ENCODE data around the gene IL1R2. TPM values are rescaled to one million over a fixed set of nuclear protein-coding genes. Genes with fewer than 3 reads are reported as not detected.

Gene IL1R2
- total and polyA plus RNA-seq, 2 of the 13 experiments (the other 11 are each of a cell fraction or from before 2014, with no cell fraction given), result 3.6 to 7.3 TPM

DNA sequence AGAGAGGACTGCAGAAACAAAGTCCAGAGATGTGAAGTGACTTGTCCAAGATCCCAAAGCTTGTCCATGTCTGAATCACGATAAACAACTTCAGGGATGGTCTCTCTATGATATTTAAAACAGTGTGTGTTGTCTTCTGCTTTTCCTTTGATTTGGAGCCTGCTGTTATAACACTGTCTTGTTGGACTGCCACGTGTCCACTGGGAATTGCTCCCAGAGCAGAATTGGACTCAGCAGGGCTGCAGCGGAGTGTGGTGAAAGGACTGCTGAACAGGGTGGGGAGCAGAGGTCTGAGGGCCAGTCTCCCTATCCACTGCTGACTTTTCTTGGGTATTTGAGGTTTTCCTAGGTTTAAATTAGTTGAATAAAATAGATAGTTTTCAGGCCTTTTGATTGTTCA lies 68.3 kb downstream of the IL1R2 start:
- DNase-seq (ENCODE audit: low spot score), result no peak
- H3K79me2 ChIP-seq (ENCODE audit: insufficient read depth, low read length), result no peaks in the 10 kb centered on the region
- H2AFZ ChIP-seq (ENCODE audit: low read length), result no peak overlapping the region
- peaks cover 97% of the 10 kb centered on the region for H3K4me1 ChIP-seq (ENCODE audit: insufficient read depth, low read length)
- H4K20me1 ChIP-seq (ENCODE audit: insufficient read depth, low read length), result no peaks in the 10 kb centered on the region
- H3K4me3 ChIP-seq (replicated peaks in 1 of 3; ENCODE audit: insufficient read depth in 1 of 3, low read depth in 2 of 3, low read length in 3 of 3), result no peak overlapping the region
- no peak for ATAC-seq
- intact Hi-C loops (cut with micrococcal nuclease; ENCODE audit: unreplicated experiment), result no loop called here
- no peak for FAIRE-seq
- BruUV-seq (replicated peaks), result no TSS peak
- POLR2A ChIA-PET, result interaction anchor here (3.3 kb wide), 1 partner anchor 27 kb away, joined by 35 read pairs; no protein-coding TSS in a partner anchor
- no peak overlapping the region for H3K9ac ChIP-seq (ENCODE audit: insufficient read depth, low read depth, low read length)
- in situ Hi-C loops (cut with HindIII; ENCODE audit: extremely low pct_ligation_motif_present, low pct_unique_long_range_greater_than_20kb), result no loop called here
- H3K27me3 ChIP-seq (ENCODE audit: control insufficient read depth in 1 of 2, insufficient read depth in 2 of 2, low read length in 2 of 2), result no peaks in the 10 kb centered on the region
- H3K27ac ChIP-seq (ENCODE audit: extremely low read length, insufficient read depth, low read length), result peak overlapping the region; percentile 89
- no peak overlapping the region for H3K4me2 ChIP-seq (ENCODE audit: low read depth, low read length)
- WGBS (ENCODE audit: low lambda C conversion rate), result 83% methylated on average over 3 of the region's 3 CpGs
- CTCF ChIA-PET (ENCODE audit: low intra/inter-chr PET ratio, low total read pairs), result no interaction called here
- no peaks in the 10 kb centered on the region for H3K36me3 ChIP-seq (replicated peaks in 1 of 2; ENCODE audit: control insufficient read depth in 1 of 2, insufficient read depth in 2 of 2, low read length in 2 of 2)
- no peak for TF ChIP-seq GMEB1 (CRISPR knock-in tag; IDR thresholded peaks at IDR 0.05; ENCODE audit: borderline replicate concordance)
- 0 out of 2 replicates have a peak, but pooled peaks have one; percentile 13 for TF ChIP-seq MED1 (CRISPR knock-in tag; IDR thresholded peaks at IDR 0.05)
- peak; percentile 75 for TF ChIP-seq ZBTB38 (CRISPR knock-in tag; IDR thresholded peaks at IDR 0.05)
- no peak for TF ChIP-seq SIX1 (CRISPR knock-in tag; IDR thresholded peaks at IDR 0.05; ENCODE audit: borderline replicate concordance)
- no peak for TF ChIP-seq RFX3 (CRISPR knock-in tag; IDR thresholded peaks at IDR 0.05)
- TF ChIP-seq TCF7 (IDR thresholded peaks at IDR 0.05; ENCODE audit: low read depth), result no peak
- 0 out of 2 replicates have a peak, but pooled peaks have one; percentile 19 for TF ChIP-seq CHD4 (IDR thresholded peaks at IDR 0.05; ENCODE audit: borderline replicate concordance, low read length)
- TF ChIP-seq THAP11 (CRISPR knock-in tag; IDR thresholded peaks at IDR 0.05), result no peak
- no peak for TF ChIP-seq MXD3 (CRISPR knock-in tag; IDR thresholded peaks at IDR 0.05)
- peak; percentile 43; the same call in 1 of the 2 replicates for TF ChIP-seq MAX (IDR thresholded peaks at IDR 0.05)
- no peak for TF ChIP-seq SIN3B (IDR thresholded peaks at IDR 0.05; ENCODE audit: low read length)
- TF ChIP-seq ZFX (CRISPR knock-in tag; IDR thresholded peaks at IDR 0.05; ENCODE audit: low read depth), result 0 out of 2 replicates have a peak, but pooled peaks have one; percentile 18
- peaks cover 6% of the 10 kb centered on the region for H3K9me3 ChIP-seq (ENCODE audit: low read length)
